Hepatocyte (in vitro differentiated cells): ENCODE measurements around the gene QDPR.

Experiments used
- EZH2 ChIP-seq: fragments of 200-600 bp; sonication (generic); IDR thresholded peaks from 2 replicates; pipeline ENCODE4 v1.6.1; 2016; ENCODE audit warnings: antibody characterized with exemption, mild to moderate bottlenecking, borderline replicate concordance
- EZH2phosphoT487 ChIP-seq: fragments of 200-600 bp; sonication (generic); IDR thresholded peaks from one replicate; pipeline ENCODE4 v1.6.1; 2018; ENCODE audit warnings: antibody characterized with exemption, mild to moderate bottlenecking, low read depth, moderate library complexity; ENCODE audit not compliant: unreplicated experiment, severe bottlenecking
- TF ChIP-seq, protein P1 (sequence below): fragments of 200-600 bp; sonication (generic); IDR thresholded peaks from 2 replicates; pipeline ENCODE4 v1.5.1; 2016; ENCODE audit warnings: antibody characterized with exemption, mild to moderate bottlenecking; ENCODE audit not compliant: poor library complexity

DNA sequence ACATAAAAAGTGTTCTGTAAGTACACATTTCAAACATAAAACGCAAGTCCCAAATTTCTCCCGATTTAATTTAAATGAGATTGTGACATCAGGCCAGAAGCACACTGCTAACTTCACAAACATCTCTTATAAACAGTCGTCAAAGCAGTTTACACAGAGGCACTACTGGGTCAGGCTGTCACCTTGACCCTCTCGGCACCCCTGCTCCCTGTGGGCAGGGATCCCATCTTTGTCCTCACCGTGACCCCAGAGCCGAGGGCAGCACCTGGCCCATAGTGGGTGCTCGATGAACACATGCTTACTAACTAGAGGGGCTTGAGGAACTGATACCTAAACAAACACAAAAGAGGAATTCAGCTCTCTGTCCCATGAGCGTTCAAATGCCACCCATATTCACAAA, 22.2 kb downstream of the QDPR start:
- TF ChIP-seq, protein P1, sequence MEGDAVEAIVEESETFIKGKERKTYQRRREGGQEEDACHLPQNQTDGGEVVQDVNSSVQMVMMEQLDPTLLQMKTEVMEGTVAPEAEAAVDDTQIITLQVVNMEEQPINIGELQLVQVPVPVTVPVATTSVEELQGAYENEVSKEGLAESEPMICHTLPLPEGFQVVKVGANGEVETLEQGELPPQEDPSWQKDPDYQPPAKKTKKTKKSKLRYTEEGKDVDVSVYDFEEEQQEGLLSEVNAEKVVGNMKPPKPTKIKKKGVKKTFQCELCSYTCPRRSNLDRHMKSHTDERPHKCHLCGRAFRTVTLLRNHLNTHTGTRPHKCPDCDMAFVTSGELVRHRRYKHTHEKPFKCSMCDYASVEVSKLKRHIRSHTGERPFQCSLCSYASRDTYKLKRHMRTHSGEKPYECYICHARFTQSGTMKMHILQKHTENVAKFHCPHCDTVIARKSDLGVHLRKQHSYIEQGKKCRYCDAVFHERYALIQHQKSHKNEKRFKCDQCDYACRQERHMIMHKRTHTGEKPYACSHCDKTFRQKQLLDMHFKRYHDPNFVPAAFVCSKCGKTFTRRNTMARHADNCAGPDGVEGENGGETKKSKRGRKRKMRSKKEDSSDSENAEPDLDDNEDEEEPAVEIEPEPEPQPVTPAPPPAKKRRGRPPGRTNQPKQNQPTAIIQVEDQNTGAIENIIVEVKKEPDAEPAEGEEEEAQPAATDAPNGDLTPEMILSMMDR: no peak
- TF ChIP-seq EZH2 (no peak), EZH2phosphoT487 (no peak)
